LNCAP (cell line): Measurements from ENCODE around the gene RNF135.

Source experiments
- TF ChIP-seq, protein P1 (sequence below): fragments of 450-650 bp; IDR thresholded peaks from 2 replicates; pipeline ENCODE4 v1.5.1; 2017; ENCODE audit warnings: mild to moderate bottlenecking

RNF135 gene, protein sequence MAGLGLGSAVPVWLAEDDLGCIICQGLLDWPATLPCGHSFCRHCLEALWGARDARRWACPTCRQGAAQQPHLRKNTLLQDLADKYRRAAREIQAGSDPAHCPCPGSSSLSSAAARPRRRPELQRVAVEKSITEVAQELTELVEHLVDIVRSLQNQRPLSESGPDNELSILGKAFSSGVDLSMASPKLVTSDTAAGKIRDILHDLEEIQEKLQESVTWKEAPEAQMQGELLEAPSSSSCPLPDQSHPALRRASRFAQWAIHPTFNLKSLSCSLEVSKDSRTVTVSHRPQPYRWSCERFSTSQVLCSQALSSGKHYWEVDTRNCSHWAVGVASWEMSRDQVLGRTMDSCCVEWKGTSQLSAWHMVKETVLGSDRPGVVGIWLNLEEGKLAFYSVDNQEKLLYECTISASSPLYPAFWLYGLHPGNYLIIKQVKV

DNA sequence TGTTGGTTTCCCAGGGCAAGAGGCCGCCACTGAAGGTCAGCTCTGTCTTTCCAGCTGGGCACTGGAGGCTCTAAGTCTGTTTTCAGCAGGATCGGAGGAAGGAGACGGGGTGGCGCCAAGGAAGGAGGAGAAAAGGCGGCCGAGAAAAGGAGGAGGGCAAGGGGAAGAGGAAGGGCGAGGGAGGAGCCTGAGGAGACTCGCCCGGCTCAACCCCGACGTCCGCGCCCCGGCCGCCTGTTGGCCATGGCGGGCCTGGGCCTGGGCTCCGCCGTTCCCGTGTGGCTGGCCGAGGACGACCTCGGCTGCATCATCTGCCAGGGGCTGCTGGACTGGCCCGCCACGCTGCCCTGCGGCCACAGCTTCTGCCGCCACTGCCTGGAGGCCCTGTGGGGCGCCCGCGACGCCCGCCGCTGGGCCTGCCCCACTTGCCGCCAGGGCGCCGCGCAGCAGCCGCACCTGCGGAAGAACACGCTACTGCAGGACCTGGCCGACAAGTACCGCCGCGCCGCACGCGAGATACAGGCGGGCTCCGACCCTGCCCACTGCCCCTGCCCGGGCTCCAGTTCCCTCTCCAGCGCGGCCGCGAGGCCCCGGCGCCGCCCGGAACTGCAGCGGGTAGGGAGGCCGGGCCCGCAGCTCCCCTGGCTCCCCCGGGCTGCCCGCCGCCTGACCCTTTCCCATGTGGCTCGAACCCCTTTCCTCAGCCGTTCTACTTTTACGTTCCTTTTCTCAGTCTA, at the start of gene RNF135:
Gene RNF135, plus strand, starts transcription at position 209 of the 737 bp plus-strand sequence. Its CDS starts 35 bp downstream, at position 244.
- TF ChIP-seq, protein P1, sequence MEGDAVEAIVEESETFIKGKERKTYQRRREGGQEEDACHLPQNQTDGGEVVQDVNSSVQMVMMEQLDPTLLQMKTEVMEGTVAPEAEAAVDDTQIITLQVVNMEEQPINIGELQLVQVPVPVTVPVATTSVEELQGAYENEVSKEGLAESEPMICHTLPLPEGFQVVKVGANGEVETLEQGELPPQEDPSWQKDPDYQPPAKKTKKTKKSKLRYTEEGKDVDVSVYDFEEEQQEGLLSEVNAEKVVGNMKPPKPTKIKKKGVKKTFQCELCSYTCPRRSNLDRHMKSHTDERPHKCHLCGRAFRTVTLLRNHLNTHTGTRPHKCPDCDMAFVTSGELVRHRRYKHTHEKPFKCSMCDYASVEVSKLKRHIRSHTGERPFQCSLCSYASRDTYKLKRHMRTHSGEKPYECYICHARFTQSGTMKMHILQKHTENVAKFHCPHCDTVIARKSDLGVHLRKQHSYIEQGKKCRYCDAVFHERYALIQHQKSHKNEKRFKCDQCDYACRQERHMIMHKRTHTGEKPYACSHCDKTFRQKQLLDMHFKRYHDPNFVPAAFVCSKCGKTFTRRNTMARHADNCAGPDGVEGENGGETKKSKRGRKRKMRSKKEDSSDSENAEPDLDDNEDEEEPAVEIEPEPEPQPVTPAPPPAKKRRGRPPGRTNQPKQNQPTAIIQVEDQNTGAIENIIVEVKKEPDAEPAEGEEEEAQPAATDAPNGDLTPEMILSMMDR = peak; percentile 31; the same call in 1 of the 2 replicates

GRCh38 chr17:30921544-30922196, 49.2 kb upstream of the RNF135 start, which contains the start of gene ADAP2:
TSS of gene ADAP2 (plus strand) at chr17:30921945. CDS start at chr17:30922015, 70 bp downstream.
- TF ChIP-seq, protein P1 = no peak

DNA sequence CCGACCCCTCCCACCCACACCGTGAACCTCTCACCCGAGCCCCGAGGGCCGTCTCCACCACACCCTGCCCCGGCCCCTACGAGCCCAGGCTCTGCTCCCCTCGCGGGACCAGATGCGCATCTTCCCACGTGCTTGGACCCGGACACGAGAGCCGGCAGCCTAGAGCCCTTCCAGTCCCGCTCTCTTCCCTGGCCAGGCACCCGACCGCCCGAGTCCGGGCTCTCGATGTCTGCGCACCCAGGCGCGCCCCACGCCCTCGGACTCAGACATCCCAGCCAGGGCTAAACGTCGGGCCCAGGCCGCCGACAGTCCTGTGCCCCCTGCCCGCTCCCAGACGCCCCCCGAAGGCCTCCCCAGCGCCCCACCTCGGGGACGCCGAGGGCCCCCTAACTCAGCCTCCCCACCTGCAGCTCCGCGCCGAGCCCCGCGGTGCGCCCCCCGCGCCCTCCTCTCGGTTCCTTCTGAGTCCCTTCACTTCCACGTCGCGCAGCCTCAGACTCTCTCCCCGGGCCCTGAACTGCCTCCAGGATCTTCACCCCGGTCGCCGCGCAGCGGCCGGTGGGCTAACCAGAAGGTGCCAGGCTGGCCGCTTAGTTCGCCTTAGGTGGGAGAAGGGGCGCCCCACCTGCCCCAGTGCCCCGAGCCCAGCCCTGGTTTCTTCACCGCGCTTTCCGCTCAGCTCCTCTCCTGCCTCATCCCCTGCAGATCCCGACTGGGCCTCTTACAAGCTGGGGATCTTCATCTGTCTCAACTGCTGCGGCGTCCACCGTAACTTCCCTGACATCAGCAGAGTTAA, 48.4 kb upstream of the RNF135 start:
- TF ChIP-seq, protein P1 = no peak

GRCh38 chr17:30924341-30924740, 46.5 kb upstream of the RNF135 start:
- TF ChIP-seq, protein P1 = no peak

DNA sequence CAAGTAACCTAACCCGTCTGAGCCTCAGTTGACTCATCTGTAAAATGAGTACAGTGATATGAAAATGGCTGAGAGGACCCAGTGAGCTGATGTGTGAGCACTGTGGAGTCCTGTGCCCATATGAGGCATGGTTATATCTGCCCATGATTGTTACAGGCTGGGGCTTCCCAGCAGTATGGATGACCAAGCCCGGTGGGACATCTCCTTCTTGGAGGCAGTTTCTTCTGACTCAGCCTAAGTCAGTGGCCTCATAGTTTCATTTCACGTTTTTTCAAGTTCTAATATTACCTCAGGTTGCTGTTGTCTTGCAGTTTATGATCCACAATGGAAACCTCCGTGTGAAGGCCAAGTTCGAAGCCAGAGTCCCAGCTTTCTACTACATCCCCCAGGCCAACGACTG, 44.3 kb upstream of the RNF135 start:
- TF ChIP-seq, protein P1 = no peak

GRCh38 chr17:30927756-30928155, 43.1 kb upstream of the RNF135 start:
- TF ChIP-seq, protein P1 = no peak

GRCh38 chr17:30928584-30928983, 42.3 kb upstream of the RNF135 start:
- TF ChIP-seq, protein P1 = no peak
